ENCODE results near the gene ARHGAP12. TPM values are rescaled to one million over a fixed set of nuclear protein-coding genes. Genes with fewer than 3 reads are reported as not detected.

ARHGAP12 gene
- total RNA-seq, 1 donor from 2014 or later, result 32.2 TPM

- no peaks in the 10 kb centered on the region for H3K9me3 ChIP-seq
- H3K4me1 ChIP-seq, result no peaks in the 10 kb centered on the region
- no peak overlapping the region for H3K27ac ChIP-seq
- no peaks in the 10 kb centered on the region for H3K36me3 ChIP-seq
- H3K4me3 ChIP-seq, result no peak overlapping the region
- intact Hi-C loops (cut with DNase I), result no loop called here
- H3K27me3 ChIP-seq, result no peaks in the 10 kb centered on the region
- no peak for DNase-seq (ENCODE audit: extremely low spot score in 2 of 2)
- TF ChIP-seq CTCF (IDR thresholded peaks at IDR 0.05) (peak in 1 of 3 experiments; percentile 13), POLR2AphosphoS5 (IDR thresholded peaks at IDR 0.05; ENCODE audit: insufficient read depth in 1 of 2, low read depth in 1 of 2) (no peak)
Measured at GRCh38 chr10:31836569-31837406, 91.8 kb downstream of the ARHGAP12 start.

GRCh38 chr10:31833753-31834152, 94.9 kb downstream of the ARHGAP12 start:
- no peak for TF ChIP-seq CTCF (IDR thresholded peaks at IDR 0.05)
- TF ChIP-seq POLR2A (IDR thresholded peaks at IDR 0.05), result no peak
- TF ChIP-seq POLR2AphosphoS5 (IDR thresholded peaks at IDR 0.05; ENCODE audit: insufficient read depth in 1 of 2, low read depth in 1 of 2), result no peak
- Histone ChIP-seq H3K27ac (no peak overlapping the region), H3K9me3 (no peaks in the 10 kb centered on the region), H3K4me1 (peaks cover 8% of the 10 kb centered on the region), H3K27me3 (no peaks in the 10 kb centered on the region), H3K36me3 (no peaks in the 10 kb centered on the region), H3K4me3 (no peak overlapping the region)
- intact Hi-C loops (cut with DNase I), result no loop called here
- DNase-seq (ENCODE audit: extremely low spot score in 2 of 2), result no peak

GRCh38 chr10:31832261-31832660, 96.4 kb downstream of the ARHGAP12 start:
- Histone ChIP-seq H3K27ac (no peak overlapping the region), H3K9me3 (no peaks in the 10 kb centered on the region), H3K27me3 (no peaks in the 10 kb centered on the region), H3K36me3 (no peaks in the 10 kb centered on the region), H3K4me3 (no peak overlapping the region), H3K4me1 (peaks cover 8% of the 10 kb centered on the region)
- TF ChIP-seq POLR2A (IDR thresholded peaks at IDR 0.05), result no peak
- TF ChIP-seq POLR2AphosphoS5 (IDR thresholded peaks at IDR 0.05; ENCODE audit: insufficient read depth in 1 of 2, low read depth in 1 of 2), result no peak
- intact Hi-C loops (cut with DNase I), result no loop called here
- no peak for DNase-seq (ENCODE audit: extremely low spot score in 2 of 2)

- DNase-seq (ENCODE audit: extremely low spot score in 2 of 2), result no peak
- H3K27me3 ChIP-seq, result no peaks in the 10 kb centered on the region
- H3K27ac ChIP-seq, result no peak overlapping the region
- no peaks in the 10 kb centered on the region for H3K9me3 ChIP-seq
- TF ChIP-seq POLR2A (IDR thresholded peaks at IDR 0.05) (no peak), CTCF (IDR thresholded peaks at IDR 0.05) (no peak), POLR2AphosphoS5 (IDR thresholded peaks at IDR 0.05; ENCODE audit: insufficient read depth in 1 of 2, low read depth in 1 of 2) (no peak)
- no peak overlapping the region for H3K4me3 ChIP-seq
- intact Hi-C loops (cut with DNase I), result no loop called here
- H3K4me1 ChIP-seq, result peaks cover 8% of the 10 kb centered on the region
- H3K36me3 ChIP-seq, result no peaks in the 10 kb centered on the region
Measured at GRCh38 chr10:31830887-31831286, 97.7 kb downstream of the ARHGAP12 start.

- no peak for TF ChIP-seq CTCF (IDR thresholded peaks at IDR 0.05)
- TF ChIP-seq POLR2AphosphoS5 (IDR thresholded peaks at IDR 0.05; ENCODE audit: insufficient read depth in 1 of 2, low read depth in 1 of 2), result no peak
- no peak for TF ChIP-seq POLR2A (IDR thresholded peaks at IDR 0.05)
- Histone ChIP-seq H3K4me3 (no peak overlapping the region), H3K27ac (no peak overlapping the region), H3K36me3 (no peaks in the 10 kb centered on the region), H3K9me3 (no peaks in the 10 kb centered on the region), H3K4me1 (peaks cover 8% of the 10 kb centered on the region), H3K27me3 (no peaks in the 10 kb centered on the region)
- DNase-seq (ENCODE audit: extremely low spot score in 2 of 2), result no peak
- intact Hi-C loops (cut with DNase I), result no loop called here
Measured at GRCh38 chr10:31829776-31830175, 98.9 kb downstream of the ARHGAP12 start.

Data from vagina (tissue), 2 donors.